H9 (cell line): Measurements from ENCODE around the gene IL1R2. TPM values are rescaled to one million over a fixed set of nuclear protein-coding genes. Genes with fewer than 3 reads are reported as not detected.
A peak's percentile ranks its signal among the peaks of the same experiment; 100 is the strongest.

Source experiments
- DNase-seq: peaks from one replicate; pipeline ENCODE4 v3.0.0-alpha.2; 2017
- H2AFZ ChIP-seq: one replicate; pipeline ENCODE4 v1.6.1; 2013; ENCODE audit warnings: mild to moderate bottlenecking, low read length, control low read depth, moderate library complexity
- H2AK5ac ChIP-seq: 2 replicates; pipeline ENCODE4 v1.6.1; 2013; ENCODE audit warnings: low read length, control low read depth, mixed read lengths; ENCODE audit not compliant: insufficient read length
- H2BK120ac ChIP-seq: one replicate; pipeline ENCODE4 v1.6.1; 2013; ENCODE audit warnings: low read depth, mild to moderate bottlenecking, low read length, control low read depth, inconsistent platforms; ENCODE audit not compliant: poor library complexity, severe bottlenecking
- H2BK12ac ChIP-seq: 2 replicates; pipeline ENCODE4 v1.6.1; 2013; ENCODE audit warnings: low read length, control low read depth, mixed read lengths, low read depth; ENCODE audit not compliant: insufficient read length
- H2BK15ac ChIP-seq: 2 replicates; pipeline ENCODE4 v1.6.1; 2013; ENCODE audit warnings: low read depth, low read length, control low read depth
- H2BK20ac ChIP-seq: one replicate; pipeline ENCODE4 v1.6.1; 2013; ENCODE audit warnings: low read depth, mild to moderate bottlenecking, low read length, control low read depth, inconsistent platforms; ENCODE audit not compliant: poor library complexity, severe bottlenecking
- H2BK5ac ChIP-seq: 2 replicates; pipeline ENCODE4 v1.6.1; 2013; ENCODE audit warnings: low read length, control low read depth, mixed read lengths; ENCODE audit not compliant: insufficient read length
- H3K14ac ChIP-seq: 2 replicates; pipeline ENCODE4 v1.6.1; 2013; ENCODE audit warnings: low read length, control low read depth; ENCODE audit not compliant: insufficient read depth
- H3K18ac ChIP-seq: 2 replicates; pipeline ENCODE4 v1.6.1; 2013; ENCODE audit warnings: low read depth, mild to moderate bottlenecking, mixed read lengths, low read length, control low read depth; ENCODE audit not compliant: insufficient read length
- H3K23ac ChIP-seq: 2 replicates; pipeline ENCODE4 v1.6.1; 2013; ENCODE audit warnings: low read length, control low read depth, mixed read lengths, low read depth; ENCODE audit not compliant: insufficient read length
- H3K23me2 ChIP-seq: 2 replicates; pipeline ENCODE4 v1.6.1; 2013; ENCODE audit warnings: low read depth, mild to moderate bottlenecking, mixed read lengths, low read length, control low read depth; ENCODE audit not compliant: insufficient read length, poor library complexity, severe bottlenecking
- H3K27ac ChIP-seq: 2 replicates; pipeline ENCODE4 v1.5.1; 2013; ENCODE audit warnings: low read length, control low read depth, mixed read lengths, low read depth; ENCODE audit not compliant: insufficient read length
- H3K27me3 ChIP-seq: 2 replicates; pipeline ENCODE4 v1.6.1; 2013; ENCODE audit warnings: low read length, control low read depth, inconsistent platforms; ENCODE audit not compliant: insufficient read depth
- H3K4ac ChIP-seq: 2 replicates; pipeline ENCODE4 v1.6.1; 2013; ENCODE audit warnings: low read depth, mild to moderate bottlenecking, control low read depth, inconsistent platforms, low read length, moderate library complexity
- H3K4me1 ChIP-seq: 2 replicates; pipeline ENCODE4 v1.6.1; 2013; ENCODE audit warnings: low read length, control low read depth, inconsistent platforms; ENCODE audit not compliant: insufficient read depth
- H3K4me2 ChIP-seq: 2 replicates; pipeline ENCODE4 v1.6.1; 2013; ENCODE audit warnings: low read length, control low read depth, mixed read lengths; ENCODE audit not compliant: insufficient read length, insufficient read depth
- H3K56ac ChIP-seq: 2 replicates; pipeline ENCODE4 v1.6.1; 2013; ENCODE audit warnings: low read depth, mild to moderate bottlenecking, mixed read lengths, low read length, control low read depth; ENCODE audit not compliant: insufficient read length
- H3K79me1 ChIP-seq: 2 replicates; pipeline ENCODE4 v1.6.1; 2013; ENCODE audit warnings: low read depth, mild to moderate bottlenecking, moderate library complexity, low read length, control low read depth, inconsistent platforms; ENCODE audit not compliant: insufficient read depth, poor library complexity, severe bottlenecking
- H3K79me2 ChIP-seq: 2 replicates; pipeline ENCODE4 v1.6.1; 2013; ENCODE audit warnings: low read length, control low read depth, inconsistent platforms; ENCODE audit not compliant: insufficient read depth
- H3K9ac ChIP-seq: 2 replicates; pipeline ENCODE4 v1.6.1; 2013; ENCODE audit warnings: low read length, control low read depth, mixed read lengths; ENCODE audit not compliant: insufficient read length; ENCODE audit errors: extremely low read depth
- H3K9me3 ChIP-seq: one replicate; pipeline ENCODE4 v1.6.1; 2013; ENCODE audit warnings: low read depth, low read length, inconsistent platforms; ENCODE audit not compliant: control insufficient read depth
- H3T11ph ChIP-seq: one replicate; pipeline ENCODE4 v1.6.1; 2013; ENCODE audit warnings: mild to moderate bottlenecking, low read length, control low read depth, inconsistent platforms
- H4K20me1 ChIP-seq: one replicate; pipeline ENCODE4 v1.6.1; 2013; ENCODE audit not compliant: control insufficient read depth, insufficient read length, insufficient read depth
- H4K5ac ChIP-seq: 2 replicates; pipeline ENCODE4 v1.6.1; 2013; ENCODE audit warnings: low read depth, mild to moderate bottlenecking, mixed read lengths, low read length, control low read depth; ENCODE audit not compliant: insufficient read length
- H4K8ac ChIP-seq: replicated peaks from 2 replicates; pipeline ENCODE4 v1.6.1; 2013; ENCODE audit warnings: low read length, control low read depth, mixed read lengths, low read depth; ENCODE audit not compliant: insufficient read length
- H4K91ac ChIP-seq: 2 replicates; pipeline ENCODE4 v1.6.1; 2013; ENCODE audit warnings: low read depth, mild to moderate bottlenecking, moderate library complexity, mixed read lengths, low read length, control low read depth; ENCODE audit not compliant: insufficient read length
- H3K27ac Mint-ChIP-seq, 3 experiments: 2 replicates in 2 of 3; 3 replicates in 1 of 3; pipeline ENCODE4 v1.8.0; 2020 to 2021; ENCODE audit warnings: mixed read lengths in 3 of 3, mild to moderate bottlenecking in 1 of 3, moderate library complexity in 1 of 3
- H3K27me3 Mint-ChIP-seq: 2 replicates; pipeline ENCODE4 v1.8.0; 2021; ENCODE audit warnings: low read depth, mild to moderate bottlenecking, moderate library complexity, mixed read lengths
- H3K36me3 Mint-ChIP-seq, 3 experiments: 2 replicates in 2 of 3; 3 replicates in 1 of 3; pipeline ENCODE4 v1.8.0; 2020 to 2021; ENCODE audit warnings: low read depth in 3 of 3, mixed read lengths in 3 of 3; ENCODE audit not compliant: insufficient read depth in 1 of 3
- H3K4me1 Mint-ChIP-seq, 2 experiments: 2 replicates each; pipeline ENCODE4 v1.8.0; 2020; ENCODE audit warnings: mixed read lengths in 2 of 2
- H3K4me3 Mint-ChIP-seq, 2 experiments: 2 replicates in 1 of 2; 3 replicates in 1 of 2; pipeline ENCODE4 v1.8.0; 2020 to 2021; ENCODE audit warnings: mild to moderate bottlenecking in 2 of 2, mixed read lengths in 2 of 2, moderate library complexity in 1 of 2
- H3K9me3 Mint-ChIP-seq, 2 experiments: 2 replicates in 1 of 2; 3 replicates in 1 of 2; pipeline ENCODE4 v1.8.0; 2020; ENCODE audit warnings: mild to moderate bottlenecking in 2 of 2, mixed read lengths in 2 of 2, moderate library complexity in 1 of 2
- CTCF ChIP-seq: fragments of 200-600 bp; sonication (generic); conservative IDR thresholded peaks from 3 replicates; pipeline ENCODE4 v1.8.0; 2021; ENCODE audit warnings: antibody characterized with exemption, mild to moderate bottlenecking
- WGBS: extraction: QIAGEN DNeasy Blood & Tissue Kit; methylation state at CpG from one replicate; pipeline ENCODE4 v1.1.7; 2013; ENCODE audit warnings: missing lambda C conversion rate, low lambda C conversion rate, mixed read lengths; ENCODE audit not compliant: insufficient read length; ENCODE audit errors: extremely low coverage; 5-methylcytosine and 5-hydroxymethylcytosine counted together
- total RNA-seq: library from RNA; stranded (reverse); gene quantifications from 2 replicates; pipeline ENCODE4 v1.2.1, GENCODE V29; 2021

IL1R2 gene
- total RNA-seq, 1 experiment from 2014 or later, result not detected

- peaks cover 19% of the 10 kb centered on the region for H3K9me3 ChIP-seq
- no peak overlapping the region for H2BK15ac ChIP-seq
- DNase-seq, result peak; percentile 75
- no peak overlapping the region for H4K8ac ChIP-seq
- no peak overlapping the region for H4K5ac ChIP-seq
- no peak overlapping the region for H3K4ac ChIP-seq
- no peak overlapping the region for H4K91ac ChIP-seq
- H4K20me1 ChIP-seq, result no peaks in the 10 kb centered on the region
- peaks cover 40 to 42% of the 10 kb centered on the region in 2 experiments for H3K4me1 Mint-ChIP-seq
- H3K23me2 ChIP-seq, result no peaks in the 10 kb centered on the region
- no peaks in the 10 kb centered on the region for H3K27me3 ChIP-seq
- H3K4me3 Mint-ChIP-seq, result 0 out of 5 replicates have a peak overlapping the region, but pooled peaks of 1 of the 2 experiments have one; percentile 28
- no peak overlapping the region for H2AFZ ChIP-seq
- H3K27ac ChIP-seq, result no peak overlapping the region
- H3K27ac Mint-ChIP-seq, result peak overlapping the region in 2 of 3 experiments; percentile 49 to 54; a peak in 3 of 7 replicates
- H2AK5ac ChIP-seq, result no peak overlapping the region
- H3K14ac ChIP-seq, result no peak overlapping the region
- no peak overlapping the region for H3K18ac ChIP-seq
- H2BK5ac ChIP-seq, result no peak overlapping the region
- no peak overlapping the region for H3K23ac ChIP-seq
- H2BK120ac ChIP-seq, result no peak overlapping the region
- H3K56ac ChIP-seq, result no peak overlapping the region
- TF ChIP-seq CTCF, result no peak
- H3K4me2 ChIP-seq, result no peak overlapping the region
- no CpG with 5 or more reads among the region's 3 CpGs for WGBS
- H3K9ac ChIP-seq, result no peak overlapping the region
- no peaks in the 10 kb centered on the region for H3K79me1 ChIP-seq
- H3K79me2 ChIP-seq, result no peaks in the 10 kb centered on the region
- peaks cover 8% of the 10 kb centered on the region for H3K27me3 Mint-ChIP-seq
- no peak overlapping the region for H2BK20ac ChIP-seq
- H2BK12ac ChIP-seq, result peak overlapping the region; percentile 52
- no peak overlapping the region for H3T11ph ChIP-seq
- peaks cover 25 to 27% of the 10 kb centered on the region in 2 experiments for H3K9me3 Mint-ChIP-seq
- H3K4me1 ChIP-seq, result no peaks in the 10 kb centered on the region; the same call in 1 of the 2 replicates
- H3K36me3 Mint-ChIP-seq, result peaks cover 9 to 37% (median 30%) of the 10 kb centered on the region in 3 experiments
These were observed 22.0 kb upstream of the IL1R2 start for GRCh38 chr2:101969723-101970122.
